Fibroblast of pulmonary artery (primary cell): ENCODE measurements around the gene MYO10.

Experiments
- DNase-seq: peaks from one replicate; pipeline ENCODE4 v3.0.0-alpha.2; 2010; ENCODE audit warnings: low read depth
- H3K4me3 ChIP-seq: replicated peaks from 2 replicates; pipeline ENCODE4 v1.5.1; 2011; ENCODE audit warnings: low read depth, mild to moderate bottlenecking, control low read depth, low read length, moderate library complexity
- CTCF ChIP-seq: IDR thresholded peaks from 2 replicates; pipeline ENCODE4 v1.5.1; 2011; ENCODE audit warnings: mild to moderate bottlenecking, control low read depth, low read length, inconsistent platforms; ENCODE audit errors: missing control alignments

MYO10 gene

GRCh38 chr5:16666130-16666882 lies 269.8 kb downstream of the MYO10 start:
- no peak for TF ChIP-seq CTCF
- H3K4me3 ChIP-seq: no peak overlapping the region

GRCh38 chr5:16665601-16666000 lies 270.5 kb downstream of the MYO10 start:
- peak; percentile 22 for DNase-seq
- no peak for TF ChIP-seq CTCF

More at GRCh38 chr5:16666130-16666882, 269.8 kb downstream of the MYO10 start:
- no peak for DNase-seq

GRCh38 chr5:16664368-16664767 lies 271.7 kb downstream of the MYO10 start:
- DNase-seq: no peak
- no peak for TF ChIP-seq CTCF
- no peak overlapping the region for H3K4me3 ChIP-seq

More at GRCh38 chr5:16665601-16666000, 270.5 kb downstream of the MYO10 start:
- no peak overlapping the region for H3K4me3 ChIP-seq

DNA sequence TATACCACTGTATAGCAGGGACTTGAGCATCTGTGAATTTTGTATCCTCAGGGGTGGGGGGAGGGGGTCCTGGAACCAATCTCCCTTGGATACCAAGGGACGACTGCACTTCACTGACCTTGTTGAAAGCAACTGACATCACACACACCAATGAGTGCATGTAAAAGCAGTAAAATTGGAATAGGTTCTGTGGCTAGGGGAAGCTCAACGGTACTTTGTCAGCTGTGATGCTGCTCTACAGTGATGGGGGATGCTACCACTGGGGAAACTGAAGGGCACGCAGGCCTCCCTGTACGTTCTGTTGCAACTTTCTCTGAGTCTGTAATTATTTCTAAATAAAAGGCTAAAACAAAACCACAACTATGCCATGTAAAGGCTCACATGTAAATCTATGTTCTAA lies 272.2 kb downstream of the MYO10 start:
- TF ChIP-seq CTCF: no peak
- no peak for DNase-seq
- H3K4me3 ChIP-seq: no peak overlapping the region

GRCh38 chr5:16661713-16662112 lies 274.4 kb downstream of the MYO10 start:
- no peak for TF ChIP-seq CTCF
- no peak for DNase-seq
- H3K4me3 ChIP-seq: no peak overlapping the region

DNA sequence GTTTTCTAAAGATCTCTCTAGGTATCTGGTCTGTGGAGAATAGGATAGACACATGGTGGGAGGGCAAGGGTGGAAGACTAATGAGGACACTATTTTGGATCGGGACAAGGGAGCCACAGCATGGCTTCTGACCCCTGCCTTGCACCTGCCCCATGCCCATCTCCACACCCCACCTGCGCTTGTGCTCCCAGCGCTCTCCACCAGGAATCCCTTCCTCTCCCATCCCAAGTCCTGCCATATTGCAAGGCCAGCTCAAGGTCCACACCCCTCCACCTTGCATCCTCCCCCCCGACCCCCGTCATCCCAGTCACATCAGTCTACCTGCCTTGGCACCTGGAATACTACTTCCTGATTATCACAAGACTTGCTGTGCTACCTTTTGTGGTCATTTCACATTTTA lies 275.1 kb downstream of the MYO10 start:
- DNase-seq: no peak
- no peak for TF ChIP-seq CTCF
- no peak overlapping the region for H3K4me3 ChIP-seq

DNA sequence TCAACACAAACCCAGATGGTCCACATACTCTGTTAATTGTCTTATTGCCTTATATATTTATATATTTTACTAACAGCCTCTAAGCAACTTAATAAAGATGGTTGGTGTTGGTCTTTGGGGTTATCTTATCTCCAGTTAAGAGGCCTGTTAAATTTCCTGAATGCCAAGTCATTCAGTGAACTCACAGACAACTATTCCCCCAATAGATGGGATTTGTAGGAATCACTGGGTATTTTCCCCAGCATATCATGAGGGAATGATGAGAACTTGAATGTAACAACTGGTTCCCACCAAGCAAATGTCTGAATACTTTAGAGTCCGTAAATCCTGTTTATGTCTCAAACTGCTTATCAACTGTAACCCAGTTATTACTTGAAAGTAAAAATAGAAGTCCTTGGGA lies 276.6 kb downstream of the MYO10 start:
- no peak overlapping the region for H3K4me3 ChIP-seq
- peak; percentile 13 for DNase-seq
- no peak for TF ChIP-seq CTCF
